Stimulated activated CD8-positive, alpha-beta memory T cell treated with anti-CD3 and anti-CD28 coated beads, Interleukin-15, amount 100 ng/mL, for 24 hours (primary cell): ENCODE data around the gene FAM219B.
A peak's percentile ranks its signal among the peaks of the same experiment; 100 is the strongest.
"Not testable (repeated sequence)": the region's sequence is repeated elsewhere in the genome, so short reads cannot be mapped to it uniquely, and the experiment has no call there.

Experiments
- DNase-seq: peaks from one replicate; pipeline ENCODE4 v3.0.0-alpha.2; 2020; ENCODE audit warnings: low read depth

The FAM219B gene

GRCh38 chr15:74903676-74904075 lies 3.0 kb downstream of the FAM219B start:
- no peak for DNase-seq

- DNase-seq: no peak
These were observed 4.2 kb downstream of the FAM219B start for GRCh38 chr15:74902295-74903075.

GRCh38 chr15:74901612-74902063 lies 5.0 kb downstream of the FAM219B start:
- DNase-seq: no peak

- no peak for DNase-seq
These were observed 9.3 kb downstream of the FAM219B start for GRCh38 chr15:74897300-74897701.

- DNase-seq: no peak
These were observed 10.3 kb downstream of the FAM219B start for GRCh38 chr15:74896316-74896715.

GRCh38 chr15:74895830-74896229 lies 10.8 kb downstream of the FAM219B start:
- DNase-seq: no peak

GRCh38 chr15:74894383-74894782 lies 12.3 kb downstream of the FAM219B start:
- DNase-seq: not testable (repeated sequence)

- no peak for DNase-seq
These were observed 13.0 kb downstream of the FAM219B start for GRCh38 chr15:74893627-74894026.

GRCh38 chr15:74892931-74893330 lies 13.7 kb downstream of the FAM219B start:
- no peak for DNase-seq

- no peak for DNase-seq
These were observed 14.3 kb downstream of the FAM219B start for GRCh38 chr15:74892313-74892712.

- no peak for DNase-seq
These were observed 15.2 kb downstream of the FAM219B start for GRCh38 chr15:74891469-74891868.

GRCh38 chr15:74890665-74890960 lies 16.0 kb downstream of the FAM219B start:
- no peak for DNase-seq

- peak; percentile 63 for DNase-seq
These were observed 16.6 kb downstream of the FAM219B start, which contains the start of gene MPI for GRCh38 chr15:74889883-74890664. TSS of gene MPI (plus strand) at chr15:74890042. CDS start at chr15:74890074, 32 bp downstream.

GRCh38 chr15:74889390-74889882 lies 17.2 kb downstream of the FAM219B start:
- DNase-seq: no peak

- no peak for DNase-seq
These were observed 17.9 kb downstream of the FAM219B start for GRCh38 chr15:74888716-74889115.

GRCh38 chr15:74887537-74888193 lies 19.0 kb downstream of the FAM219B start:
- not testable (repeated sequence) for DNase-seq

- no peak for DNase-seq
These were observed 21.2 kb downstream of the FAM219B start for GRCh38 chr15:74885461-74885860.

GRCh38 chr15:74884428-74885223 lies 22.0 kb downstream of the FAM219B start:
- DNase-seq: no peak

- no peak for DNase-seq
These were observed 24.1 kb downstream of the FAM219B start for GRCh38 chr15:74882528-74882927.

- DNase-seq: no peak
These were observed 28.4 kb downstream of the FAM219B start for GRCh38 chr15:74878273-74878672.

GRCh38 chr15:74873756-74874424 lies 32.8 kb downstream of the FAM219B start:
- DNase-seq: no peak
